Measurements from ENCODE around the gene DEDD2. TPM values are rescaled to one million over a fixed set of nuclear protein-coding genes. Genes with fewer than 3 reads are reported as not detected.

Gene DEDD2
- total RNA-seq, 1 donor from 2014 or later: 25.3 TPM

- intact Hi-C loops (cut with DNase I): no loop called here
- H3K27ac ChIP-seq: no peak overlapping the region
- H3K4me1 ChIP-seq: no peaks in the 10 kb centered on the region
- no peaks in the 10 kb centered on the region for H3K27me3 ChIP-seq
- H3K36me3 ChIP-seq: no peaks in the 10 kb centered on the region
- H3K9me3 ChIP-seq: no peaks in the 10 kb centered on the region
- TF ChIP-seq POLR2A (IDR thresholded peaks at IDR 0.05): no peak
- TF ChIP-seq POLR2AphosphoS5 (IDR thresholded peaks at IDR 0.05; ENCODE audit: insufficient read depth in 1 of 2, low read depth in 1 of 2): no peak
- no peak for TF ChIP-seq CTCF (IDR thresholded peaks at IDR 0.05)
- no peak for DNase-seq (ENCODE audit: extremely low spot score in 2 of 2)
- H3K4me3 ChIP-seq: no peak overlapping the region
Measured at GRCh38 chr19:42159942-42160341, 57.5 kb downstream of the DEDD2 start.

- H3K27me3 ChIP-seq: no peaks in the 10 kb centered on the region
- no peaks in the 10 kb centered on the region for H3K4me1 ChIP-seq
- H3K4me3 ChIP-seq: no peak overlapping the region
- DNase-seq (ENCODE audit: extremely low spot score in 2 of 2): no peak
- no peak for TF ChIP-seq POLR2AphosphoS5 (IDR thresholded peaks at IDR 0.05; ENCODE audit: insufficient read depth in 1 of 2, low read depth in 1 of 2)
- no peak for TF ChIP-seq CTCF (IDR thresholded peaks at IDR 0.05)
- no peak for TF ChIP-seq POLR2A (IDR thresholded peaks at IDR 0.05)
- no peaks in the 10 kb centered on the region for H3K9me3 ChIP-seq
- no peaks in the 10 kb centered on the region for H3K36me3 ChIP-seq
- H3K27ac ChIP-seq: no peak overlapping the region
- intact Hi-C loops (cut with DNase I): no loop called here
Measured at GRCh38 chr19:42158926-42159325, 58.6 kb downstream of the DEDD2 start.

- Histone ChIP-seq H3K9me3 (no peaks in the 10 kb centered on the region), H3K27ac (no peak overlapping the region), H3K4me1 (no peaks in the 10 kb centered on the region), H3K27me3 (no peaks in the 10 kb centered on the region), H3K4me3 (no peak overlapping the region), H3K36me3 (no peaks in the 10 kb centered on the region)
- intact Hi-C loops (cut with DNase I): no loop called here
- TF ChIP-seq CTCF (IDR thresholded peaks at IDR 0.05): no peak
- no peak for TF ChIP-seq POLR2AphosphoS5 (IDR thresholded peaks at IDR 0.05; ENCODE audit: insufficient read depth in 1 of 2, low read depth in 1 of 2)
- no peak for TF ChIP-seq POLR2A (IDR thresholded peaks at IDR 0.05)
- no peak for DNase-seq (ENCODE audit: extremely low spot score in 2 of 2)
Measured at GRCh38 chr19:42156571-42156970, 60.9 kb downstream of the DEDD2 start.

GRCh38 chr19:42155796-42156195 lies 61.7 kb downstream of the DEDD2 start:
- intact Hi-C loops (cut with DNase I): no loop called here
- H3K4me1 ChIP-seq: no peaks in the 10 kb centered on the region
- TF ChIP-seq CTCF (IDR thresholded peaks at IDR 0.05) (no peak), POLR2AphosphoS5 (IDR thresholded peaks at IDR 0.05; ENCODE audit: insufficient read depth in 1 of 2, low read depth in 1 of 2) (no peak), POLR2A (IDR thresholded peaks at IDR 0.05) (no peak)
- H3K27me3 ChIP-seq: no peaks in the 10 kb centered on the region
- no peaks in the 10 kb centered on the region for H3K9me3 ChIP-seq
- no peak overlapping the region for H3K4me3 ChIP-seq
- no peaks in the 10 kb centered on the region for H3K36me3 ChIP-seq
- no peak overlapping the region for H3K27ac ChIP-seq
- no peak for DNase-seq (ENCODE audit: extremely low spot score in 2 of 2)

GRCh38 chr19:42154471-42155323 lies 62.8 kb downstream of the DEDD2 start:
- no peaks in the 10 kb centered on the region for H3K9me3 ChIP-seq
- intact Hi-C loops (cut with DNase I): no loop called here
- H3K27me3 ChIP-seq: no peaks in the 10 kb centered on the region
- H3K4me1 ChIP-seq: no peaks in the 10 kb centered on the region
- TF ChIP-seq POLR2A (IDR thresholded peaks at IDR 0.05): no peak
- TF ChIP-seq POLR2AphosphoS5 (IDR thresholded peaks at IDR 0.05; ENCODE audit: insufficient read depth in 1 of 2, low read depth in 1 of 2): no peak
- no peak for TF ChIP-seq CTCF (IDR thresholded peaks at IDR 0.05)
- H3K4me3 ChIP-seq: no peak overlapping the region
- no peaks in the 10 kb centered on the region for H3K36me3 ChIP-seq
- DNase-seq (ENCODE audit: extremely low spot score in 2 of 2): no peak
- H3K27ac ChIP-seq: no peak overlapping the region
